D341Med (cell line): ENCODE measurements around the gene UQCC2.

Experiments
- DNase-seq: peaks from one replicate; pipeline ENCODE4 v3.0.0; 2012; ENCODE audit warnings: low spot score

The UQCC2 gene

GRCh38 chr6:33675968-33676367, 35.5 kb downstream of the UQCC2 start:
- DNase-seq, result no peak

GRCh38 chr6:33673851-33674250, 37.6 kb downstream of the UQCC2 start:
- DNase-seq, result no peak

GRCh38 chr6:33672808-33673207, 38.7 kb downstream of the UQCC2 start:
- DNase-seq, result no peak

- no peak for DNase-seq
Observed at GRCh38 chr6:33671744-33672072, 39.8 kb downstream of the UQCC2 start.

- DNase-seq, result no peak
Observed at GRCh38 chr6:33670971-33671743, 40.3 kb downstream of the UQCC2 start.

GRCh38 chr6:33670086-33670660, 41.3 kb downstream of the UQCC2 start:
- no peak for DNase-seq

GRCh38 chr6:33668914-33669313, 42.6 kb downstream of the UQCC2 start:
- no peak for DNase-seq

- no peak for DNase-seq
Observed at GRCh38 chr6:33668328-33668727, 43.2 kb downstream of the UQCC2 start.

- no peak for DNase-seq
Observed at GRCh38 chr6:33667776-33668175, 43.7 kb downstream of the UQCC2 start.

- no peak for DNase-seq
Observed at GRCh38 chr6:33667072-33667471, 44.4 kb downstream of the UQCC2 start.

GRCh38 chr6:33665957-33666356, 45.5 kb downstream of the UQCC2 start:
- no peak for DNase-seq

- no peak for DNase-seq
Observed at GRCh38 chr6:33664506-33665057, 46.9 kb downstream of the UQCC2 start.

GRCh38 chr6:33663727-33664449, 47.6 kb downstream of the UQCC2 start:
- no peak for DNase-seq

- no peak for DNase-seq
Observed at GRCh38 chr6:33663028-33663427, 48.5 kb downstream of the UQCC2 start.

GRCh38 chr6:33662318-33662717, 49.2 kb downstream of the UQCC2 start:
- DNase-seq, result no peak

- no peak for DNase-seq
Observed at GRCh38 chr6:33661106-33661838, 50.2 kb downstream of the UQCC2 start.

GRCh38 chr6:33659986-33660385, 51.5 kb downstream of the UQCC2 start:
- no peak for DNase-seq

GRCh38 chr6:33658982-33659689, 52.4 kb downstream of the UQCC2 start:
- DNase-seq, result no peak

GRCh38 chr6:33656844-33657243, 54.7 kb downstream of the UQCC2 start:
- no peak for DNase-seq

- DNase-seq, result no peak
Observed at GRCh38 chr6:33654831-33655554, 56.5 kb downstream of the UQCC2 start.

GRCh38 chr6:33652002-33652401, 59.5 kb downstream of the UQCC2 start:
- no peak for DNase-seq
